Left lung (tissue), 10 donors: Measurements from ENCODE around the gene CACNG7. TPM values are rescaled to one million over a fixed set of nuclear protein-coding genes. Genes with fewer than 3 reads are reported as not detected.

Experiments used
- ATAC-seq: fragments of 200-7000 bp; cut with Tn5 transposase; one replicate; pipeline ENCODE4 v1.9.1; 2020; ENCODE audit warnings: moderate library complexity
- DNase-seq, 4 donors: peaks; one replicate each; pipeline ENCODE4 v3.0.0-alpha.2; 2013 to 2020
- H3K27ac ChIP-seq, 2 donors: fragments of 200-600 bp; sonication (generic) in 1 of 2; one replicate each; pipeline versions ENCODE4 v1.5.0 to v1.8.0; 2020 to 2021
- H3K27me3 ChIP-seq, 2 donors: fragments of 200-600 bp; sonication (generic) in 1 of 2; one replicate each; pipeline versions ENCODE4 v1.5.0 to v1.8.0; 2020 to 2021
- H3K36me3 ChIP-seq, 2 donors: fragments of 200-600 bp; sonication (generic) in 1 of 2; one replicate each; pipeline versions ENCODE4 v1.5.0 to v1.8.0; 2020 to 2021
- H3K4me1 ChIP-seq, 2 donors: fragments of 200-600 bp; one replicate each; pipeline ENCODE4 v1.8.0; 2021
- H3K4me3 ChIP-seq, 2 donors: fragments of 200-600 bp; sonication (generic) in 1 of 2; one replicate each; pipeline versions ENCODE4 v1.5.0 to v1.8.0; 2020 to 2021; ENCODE audit warnings: mild to moderate bottlenecking in 1 of 2
- H3K9me3 ChIP-seq, 2 donors: fragments of 200-600 bp; sonication (generic) in 1 of 2; one replicate each; pipeline versions ENCODE4 v1.5.0 to v1.8.0; 2020 to 2021
- intact Hi-C, 2 donors: fragments of 100-400 bp; cut with DNase I; formaldehyde crosslinking; loops; one replicate each; pipeline versions ENCODE4 v1.11.2 to v1.14.2; 2022
- polyA plus RNA-seq, 6 donors: library from polyadenylated mRNA; unstranded; fragments of 120-200 nt; gene quantifications; one replicate each; pipeline ENCODE4 v1.2.1, GENCODE V29; 2013; ENCODE audit not compliant: insufficient read length in 6 of 6
- total RNA-seq, 2 donors: library from RNA; stranded (reverse); fragmentation: NEBNext Ultra II Directional; extraction: Animal tissue kit (Norgen Biotek cat#: 25700); gene quantifications; one replicate each; pipeline ENCODE4 v1.2.1, GENCODE V29; 2021
- TF ChIP-seq, protein P1 (sequence below), 2 donors: fragments of 200-600 bp; sonication (generic) in 1 of 2; IDR thresholded peaks; one replicate each; pipeline versions ENCODE4 v1.5.0 to v1.8.0; 2021; ENCODE audit warnings: antibody characterized with exemption in 2 of 2
- donor health status: DM: no; HTN: yes; CAD: no.
- donor health status: DM: no; HTN: no; CAD: no.

The CACNG7 gene
- total and polyA plus RNA-seq, 8 donors = 0.06 TPM; not detected in 7

- H3K4me1 ChIP-seq = no peaks in the 10 kb centered on the region
- H3K4me3 ChIP-seq = no peak overlapping the region
- ATAC-seq (no peak), DNase-seq (no peak)
- intact Hi-C loops = no loop called here
- H3K9me3 ChIP-seq = no peaks in the 10 kb centered on the region
- H3K27ac ChIP-seq = no peak overlapping the region
- TF ChIP-seq, protein P1, sequence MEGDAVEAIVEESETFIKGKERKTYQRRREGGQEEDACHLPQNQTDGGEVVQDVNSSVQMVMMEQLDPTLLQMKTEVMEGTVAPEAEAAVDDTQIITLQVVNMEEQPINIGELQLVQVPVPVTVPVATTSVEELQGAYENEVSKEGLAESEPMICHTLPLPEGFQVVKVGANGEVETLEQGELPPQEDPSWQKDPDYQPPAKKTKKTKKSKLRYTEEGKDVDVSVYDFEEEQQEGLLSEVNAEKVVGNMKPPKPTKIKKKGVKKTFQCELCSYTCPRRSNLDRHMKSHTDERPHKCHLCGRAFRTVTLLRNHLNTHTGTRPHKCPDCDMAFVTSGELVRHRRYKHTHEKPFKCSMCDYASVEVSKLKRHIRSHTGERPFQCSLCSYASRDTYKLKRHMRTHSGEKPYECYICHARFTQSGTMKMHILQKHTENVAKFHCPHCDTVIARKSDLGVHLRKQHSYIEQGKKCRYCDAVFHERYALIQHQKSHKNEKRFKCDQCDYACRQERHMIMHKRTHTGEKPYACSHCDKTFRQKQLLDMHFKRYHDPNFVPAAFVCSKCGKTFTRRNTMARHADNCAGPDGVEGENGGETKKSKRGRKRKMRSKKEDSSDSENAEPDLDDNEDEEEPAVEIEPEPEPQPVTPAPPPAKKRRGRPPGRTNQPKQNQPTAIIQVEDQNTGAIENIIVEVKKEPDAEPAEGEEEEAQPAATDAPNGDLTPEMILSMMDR (IDR thresholded peaks at IDR 0.05) = no peak
- no peaks in the 10 kb centered on the region for H3K36me3 ChIP-seq
- peaks cover 0 to 48% of the 10 kb centered on the region in 2 donors for H3K27me3 ChIP-seq
Observed at GRCh38 chr19:53917356-53917755, 8.3 kb downstream of the CACNG7 start.

DNA sequence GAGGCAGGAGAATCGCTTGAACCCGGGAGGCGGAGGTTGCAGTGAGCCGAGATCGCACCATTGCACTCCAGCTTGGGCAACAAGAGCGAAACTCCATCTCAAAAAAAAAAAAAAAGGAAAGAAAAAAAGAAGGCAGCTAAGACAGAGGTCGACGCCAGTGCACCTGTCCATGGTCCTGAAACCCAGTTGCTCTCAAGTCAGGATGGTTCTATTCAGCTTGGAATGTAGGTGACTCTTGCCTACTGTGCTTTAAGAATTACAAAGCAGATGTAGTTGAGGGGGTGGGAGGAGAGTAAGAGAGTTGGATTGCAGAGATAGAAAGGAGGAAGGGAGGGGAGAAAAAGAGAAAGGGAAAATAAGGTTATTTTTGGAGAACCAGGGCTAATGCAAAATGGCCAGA lies 18.7 kb downstream of the CACNG7 start:
- TF ChIP-seq, protein P1 (IDR thresholded peaks at IDR 0.05) = no peak
- H3K4me3 ChIP-seq = no peak overlapping the region
- DNase-seq (peak in 1 of 4 donors; percentile 63), ATAC-seq (peak; percentile 56)
- H3K27me3 ChIP-seq = no peaks in the 10 kb centered on the region
- intact Hi-C loops = no loop called here
- H3K9me3 ChIP-seq = no peaks in the 10 kb centered on the region
- no peaks in the 10 kb centered on the region for H3K36me3 ChIP-seq
- H3K27ac ChIP-seq = no peak overlapping the region
- H3K4me1 ChIP-seq = no peaks in the 10 kb centered on the region

DNA sequence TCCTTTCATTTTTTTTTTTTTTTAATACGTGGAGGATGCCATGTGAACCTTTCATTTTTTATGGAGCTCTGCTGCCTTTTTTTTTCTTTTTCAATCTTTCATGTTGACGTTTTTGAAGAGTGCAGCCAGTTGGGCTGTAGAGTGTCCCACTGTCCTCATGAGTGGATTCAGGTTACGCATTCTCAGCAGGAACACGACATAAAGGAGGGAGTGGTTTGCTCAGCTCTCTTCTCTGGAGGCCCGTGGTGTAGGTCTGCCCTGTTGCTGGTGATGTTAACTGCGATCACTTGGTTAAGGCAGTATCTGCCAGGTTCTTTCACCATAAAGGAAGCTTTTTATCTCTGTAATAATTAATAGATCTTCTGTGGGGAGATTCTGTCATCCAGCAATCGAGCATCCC lies 27.0 kb downstream of the CACNG7 start:
- Histone ChIP-seq H3K27me3 (peaks cover 0 to 65% of the 10 kb centered on the region in 2 donors), H3K27ac (no peak overlapping the region), H3K9me3 (no peaks in the 10 kb centered on the region), H3K4me3 (no peak overlapping the region), H3K36me3 (no peaks in the 10 kb centered on the region), H3K4me1 (no peaks in the 10 kb centered on the region)
- DNase-seq = no peak
- intact Hi-C loops = no loop called here
- ATAC-seq = no peak
- TF ChIP-seq, protein P1 (IDR thresholded peaks at IDR 0.05) = no peak

- Histone ChIP-seq H3K4me1 (no peaks in the 10 kb centered on the region), H3K9me3 (no peaks in the 10 kb centered on the region), H3K27ac (no peak overlapping the region), H3K4me3 (no peak overlapping the region), H3K36me3 (no peaks in the 10 kb centered on the region), H3K27me3 (peaks cover 29 to 86% of the 10 kb centered on the region in 2 donors)
- intact Hi-C loops = no loop called here
- ATAC-seq (no peak), DNase-seq (no peak)
- TF ChIP-seq, protein P1 (IDR thresholded peaks at IDR 0.05) = no peak
Observed at GRCh38 chr19:53942001-53942786, 33.1 kb downstream of the CACNG7 start.

- Histone ChIP-seq H3K9me3 (no peaks in the 10 kb centered on the region), H3K4me1 (no peaks in the 10 kb centered on the region), H3K27me3 (peaks cover 29 to 94% of the 10 kb centered on the region in 2 donors), H3K36me3 (no peaks in the 10 kb centered on the region), H3K4me3 (no peak overlapping the region), H3K27ac (no peak overlapping the region)
- intact Hi-C loops = no loop called here
- ATAC-seq (no peak), DNase-seq (no peak)
- TF ChIP-seq, protein P1 (IDR thresholded peaks at IDR 0.05) = no peak
Observed at GRCh38 chr19:53944416-53944815, 35.3 kb downstream of the CACNG7 start.
